ENCODE results near the gene NAP1L5. TPM values are rescaled to one million over a fixed set of nuclear protein-coding genes. Genes with fewer than 3 reads are reported as not detected.

NAP1L5 gene
- total and polyA plus RNA-seq, 2 of the 13 experiments (the other 11 are each of a cell fraction or from before 2014, with no cell fraction given): 1.3 to 1.6 TPM

DNA sequence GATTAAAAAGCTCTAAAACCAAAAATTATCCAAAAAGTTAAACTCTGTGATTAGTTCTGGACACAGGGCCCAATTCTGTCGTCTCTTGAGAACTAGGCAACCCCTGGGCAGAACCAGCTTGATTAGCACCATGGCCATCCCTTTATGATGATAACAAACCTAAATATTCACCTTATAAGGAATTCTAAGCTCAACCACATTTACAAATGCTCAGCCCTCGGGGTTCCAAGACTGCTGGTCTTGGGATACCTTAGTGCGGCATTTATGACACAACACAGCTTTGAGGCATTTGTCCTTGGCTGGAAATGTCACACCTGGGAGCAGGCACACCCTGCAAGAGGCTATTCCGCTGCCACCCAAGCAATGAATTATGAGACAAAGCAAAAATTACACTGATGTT lies 27.5 kb upstream of the NAP1L5 start:
- Histone ChIP-seq H3K79me2 (ENCODE audit: insufficient read depth, low read length) (no peaks in the 10 kb centered on the region), H3K27ac (ENCODE audit: extremely low read length, insufficient read depth, low read length) (no peak overlapping the region), H3K9me3 (ENCODE audit: low read length) (no peaks in the 10 kb centered on the region), H3K27me3 (ENCODE audit: control insufficient read depth in 1 of 2, insufficient read depth in 2 of 2, low read length in 2 of 2) (no peaks in the 10 kb centered on the region), H4K20me1 (ENCODE audit: insufficient read depth, low read length) (no peaks in the 10 kb centered on the region), H3K4me3 (replicated peaks in 1 of 3; ENCODE audit: insufficient read depth in 1 of 3, low read depth in 2 of 3, low read length in 3 of 3) (no peak overlapping the region), H3K36me3 (replicated peaks in 1 of 2; ENCODE audit: control insufficient read depth in 1 of 2, insufficient read depth in 2 of 2, low read length in 2 of 2) (peaks cover 10 to 28% of the 10 kb centered on the region in 2 experiments), H3K9ac (ENCODE audit: insufficient read depth, low read depth, low read length) (no peak overlapping the region), H3K4me1 (ENCODE audit: insufficient read depth, low read length) (no peaks in the 10 kb centered on the region), H3K4me2 (ENCODE audit: low read depth, low read length) (no peak overlapping the region), H2AFZ (ENCODE audit: low read length) (no peak overlapping the region)
- WGBS (ENCODE audit: low lambda C conversion rate): 94% methylated on average over 4 of the region's 4 CpGs
- CTCF ChIA-PET (ENCODE audit: low intra/inter-chr PET ratio, low total read pairs): no interaction called here
- TF ChIP-seq, protein P1, sequence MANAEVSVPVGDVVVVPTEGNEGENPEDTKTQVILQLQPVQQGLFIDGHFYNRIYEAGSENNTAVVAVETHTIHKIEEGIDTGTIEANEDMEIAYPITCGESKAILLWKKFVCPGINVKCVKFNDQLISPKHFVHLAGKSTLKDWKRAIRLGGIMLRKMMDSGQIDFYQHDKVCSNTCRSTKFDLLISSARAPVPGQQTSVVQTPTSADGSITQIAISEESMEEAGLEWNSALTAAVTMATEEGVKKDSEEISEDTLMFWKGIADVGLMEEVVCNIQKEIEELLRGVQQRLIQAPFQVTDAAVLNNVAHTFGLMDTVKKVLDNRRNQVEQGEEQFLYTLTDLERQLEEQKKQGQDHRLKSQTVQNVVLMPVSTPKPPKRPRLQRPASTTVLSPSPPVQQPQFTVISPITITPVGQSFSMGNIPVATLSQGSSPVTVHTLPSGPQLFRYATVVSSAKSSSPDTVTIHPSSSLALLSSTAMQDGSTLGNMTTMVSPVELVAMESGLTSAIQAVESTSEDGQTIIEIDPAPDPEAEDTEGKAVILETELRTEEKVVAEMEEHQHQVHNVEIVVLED (CRISPR knock-in tag; IDR thresholded peaks at IDR 0.05; ENCODE audit: borderline replicate concordance): no peak
- TF ChIP-seq ZNF570 (CRISPR knock-in tag; IDR thresholded peaks at IDR 0.05; ENCODE audit: borderline replicate concordance) (no peak), ZNF616 (CRISPR knock-in tag; IDR thresholded peaks at IDR 0.05; ENCODE audit: low read depth) (no peak), AGO2 (optimal IDR thresholded peaks at IDR 0.05; ENCODE audit: low read depth, low read length) (no peak), CEBPB (IDR thresholded peaks at IDR 0.05; ENCODE audit: borderline replicate concordance, low read depth, low read length) (no peak)
- TF ChIP-seq, protein P2, sequence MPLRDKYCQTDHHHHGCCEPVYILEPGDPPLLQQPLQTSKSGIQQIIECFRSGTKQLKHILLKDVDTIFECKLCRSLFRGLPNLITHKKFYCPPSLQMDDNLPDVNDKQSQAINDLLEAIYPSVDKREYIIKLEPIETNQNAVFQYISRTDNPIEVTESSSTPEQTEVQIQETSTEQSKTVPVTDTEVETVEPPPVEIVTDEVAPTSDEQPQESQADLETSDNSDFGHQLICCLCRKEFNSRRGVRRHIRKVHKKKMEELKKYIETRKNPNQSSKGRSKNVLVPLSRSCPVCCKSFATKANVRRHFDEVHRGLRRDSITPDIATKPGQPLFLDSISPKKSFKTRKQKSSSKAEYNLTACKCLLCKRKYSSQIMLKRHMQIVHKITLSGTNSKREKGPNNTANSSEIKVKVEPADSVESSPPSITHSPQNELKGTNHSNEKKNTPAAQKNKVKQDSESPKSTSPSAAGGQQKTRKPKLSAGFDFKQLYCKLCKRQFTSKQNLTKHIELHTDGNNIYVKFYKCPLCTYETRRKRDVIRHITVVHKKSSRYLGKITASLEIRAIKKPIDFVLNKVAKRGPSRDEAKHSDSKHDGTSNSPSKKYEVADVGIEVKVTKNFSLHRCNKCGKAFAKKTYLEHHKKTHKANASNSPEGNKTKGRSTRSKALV (CRISPR knock-in tag; IDR thresholded peaks at IDR 0.05): no peak
- TF ChIP-seq, protein P3, sequence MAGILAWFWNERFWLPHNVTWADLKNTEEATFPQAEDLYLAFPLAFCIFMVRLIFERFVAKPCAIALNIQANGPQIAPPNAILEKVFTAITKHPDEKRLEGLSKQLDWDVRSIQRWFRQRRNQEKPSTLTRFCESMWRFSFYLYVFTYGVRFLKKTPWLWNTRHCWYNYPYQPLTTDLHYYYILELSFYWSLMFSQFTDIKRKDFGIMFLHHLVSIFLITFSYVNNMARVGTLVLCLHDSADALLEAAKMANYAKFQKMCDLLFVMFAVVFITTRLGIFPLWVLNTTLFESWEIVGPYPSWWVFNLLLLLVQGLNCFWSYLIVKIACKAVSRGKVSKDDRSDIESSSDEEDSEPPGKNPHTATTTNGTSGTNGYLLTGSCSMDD (CRISPR knock-in tag; IDR thresholded peaks at IDR 0.05): no peak
- POLR2A ChIA-PET: no interaction called here
- intact Hi-C loops (cut with micrococcal nuclease; ENCODE audit: unreplicated experiment): no loop called here
- FAIRE-seq: no peak
- ATAC-seq: no peak
- BruUV-seq (replicated peaks): no TSS peak
- in situ Hi-C loops (cut with HindIII; ENCODE audit: extremely low pct_ligation_motif_present, low pct_unique_long_range_greater_than_20kb): no loop called here
- DNase-seq (ENCODE audit: low spot score): no peak

All from HepG2 (cell line).